NCI-H510A treated with DMSO at 0.1 percent for 48 hours (cell line): Measurements from ENCODE around the gene ABCA9.
"Not testable (repeated sequence)": the region's sequence is repeated elsewhere in the genome, so short reads cannot be mapped to it uniquely, and the experiment has no call there.

ENCODE experiments used
- DNase-seq: peaks from one replicate; lab custom pipeline; 2025; lab: John Stamatoyannopoulos, UW

Gene ABCA9

DNA sequence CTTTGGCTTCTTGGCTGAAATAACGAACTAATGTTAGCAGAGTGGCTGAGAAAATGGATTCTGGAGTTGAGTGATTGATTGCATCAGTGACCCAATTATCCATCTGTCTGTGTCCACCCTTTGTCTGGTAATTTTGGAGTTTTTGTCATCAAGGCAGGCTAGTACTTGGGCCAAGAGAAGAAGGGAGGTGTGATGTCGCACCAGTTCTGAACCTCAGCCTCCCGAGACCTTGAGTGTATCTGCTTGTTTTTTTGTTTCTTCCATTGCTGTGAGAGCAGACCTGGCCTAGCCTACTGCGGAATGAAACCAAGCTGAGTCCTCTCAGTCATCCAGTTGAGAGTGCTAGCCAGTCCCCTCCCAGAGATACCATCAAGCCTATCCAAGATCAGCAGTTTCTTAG lies 110.0 kb downstream of the ABCA9 start:
- DNase-seq, result no peak

GRCh38 chr17:68947868-68948267 lies 112.9 kb downstream of the ABCA9 start:
- DNase-seq, result not testable (repeated sequence)

DNA sequence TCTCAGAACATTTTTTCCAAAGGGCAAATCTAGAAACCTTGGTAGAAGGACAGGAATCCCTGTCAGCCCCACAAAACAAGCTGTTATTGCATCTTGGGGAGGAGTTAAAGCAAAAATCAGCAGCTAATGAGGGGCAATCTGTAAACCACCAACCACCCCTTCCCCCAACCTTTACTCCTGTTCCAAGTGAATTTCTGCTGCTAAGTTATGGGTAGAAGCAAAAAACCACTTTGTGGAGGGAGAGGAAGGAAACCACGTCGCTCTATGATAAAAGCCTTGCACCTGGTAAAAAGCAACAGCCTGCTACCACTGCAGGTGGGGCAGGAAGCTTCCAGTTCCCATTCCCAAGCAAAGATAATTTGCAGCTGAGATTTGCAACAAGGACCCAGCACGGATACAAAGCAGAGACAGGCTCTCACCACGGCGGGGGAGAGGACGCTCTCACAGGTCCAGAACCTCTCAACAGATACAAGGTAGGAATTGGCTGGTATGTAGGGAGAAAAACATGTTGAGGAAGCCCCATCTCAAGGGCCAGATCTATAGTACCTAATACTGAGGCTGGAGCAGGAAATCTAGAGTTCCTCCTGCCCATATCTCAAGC lies 116.2 kb downstream of the ABCA9 start:
- DNase-seq, result no peak

DNA sequence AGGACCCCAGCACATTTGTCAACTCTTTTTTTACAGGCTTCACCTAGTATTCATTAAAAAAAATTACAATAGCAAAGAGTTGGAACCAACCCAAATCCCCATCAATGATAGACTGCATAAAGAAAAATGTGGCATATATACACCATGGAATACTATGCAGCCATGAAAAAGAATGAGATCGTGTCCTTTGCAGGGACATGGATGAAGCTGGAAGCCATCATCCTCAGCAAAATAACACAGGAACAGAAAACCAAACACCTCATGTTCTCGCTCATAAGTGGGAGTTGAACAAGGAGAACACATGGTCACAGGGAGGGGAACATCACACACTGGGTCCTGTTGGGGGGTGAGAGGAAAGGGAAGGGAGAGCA lies 116.9 kb downstream of the ABCA9 start:
- DNase-seq, result not testable (repeated sequence)

DNA sequence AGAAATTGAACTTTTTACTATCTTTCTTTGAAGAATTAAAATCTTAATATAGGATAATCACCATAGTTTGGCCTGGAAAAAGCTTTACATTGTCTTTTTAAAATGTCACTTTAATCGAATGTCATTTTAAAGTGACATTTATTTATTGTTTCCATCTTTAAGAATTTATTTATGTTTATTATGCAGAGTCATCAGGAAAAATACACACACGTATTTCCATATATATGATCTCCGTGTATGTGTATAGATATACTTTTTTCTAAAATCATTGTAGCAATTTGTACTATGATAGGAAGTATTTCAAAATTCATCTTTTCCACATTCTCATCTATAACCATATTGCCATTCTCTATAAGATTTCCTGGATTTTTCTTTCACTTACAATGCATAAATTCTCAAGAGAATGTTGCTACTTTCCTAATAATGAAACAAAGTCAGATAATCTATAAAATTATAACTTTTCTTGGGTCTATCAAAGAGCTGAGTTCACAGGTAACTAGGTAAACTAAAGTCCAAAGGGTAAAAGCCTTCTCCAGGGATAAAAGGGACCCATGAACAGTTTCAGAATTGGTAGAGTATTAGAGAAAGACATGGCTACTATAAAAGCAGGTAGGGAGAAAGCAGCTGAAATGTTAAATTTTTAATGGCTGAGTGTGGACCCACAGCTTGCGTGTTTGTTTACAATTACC lies 117.5 kb downstream of the ABCA9 start:
- DNase-seq, result no peak

DNA sequence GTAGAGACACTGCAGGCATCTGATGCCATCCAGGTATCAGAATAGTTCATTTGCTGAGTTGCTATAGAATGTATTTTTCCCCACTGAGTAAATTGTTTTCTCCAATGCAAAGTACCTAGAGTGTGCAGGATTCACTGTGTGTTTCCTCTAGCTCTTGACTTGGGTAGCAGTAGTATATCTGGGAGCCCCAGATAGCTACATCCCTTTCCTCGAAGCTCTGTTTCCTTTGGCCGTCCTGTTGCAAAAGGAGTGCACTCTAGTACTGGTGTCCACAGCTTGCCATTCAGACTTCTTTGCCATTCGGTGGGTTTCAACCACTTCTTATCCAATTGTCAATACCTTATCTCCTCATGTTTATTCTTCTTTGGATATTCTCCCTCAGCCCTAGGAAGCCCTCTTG lies 118.3 kb downstream of the ABCA9 start:
- no peak for DNase-seq

DNA sequence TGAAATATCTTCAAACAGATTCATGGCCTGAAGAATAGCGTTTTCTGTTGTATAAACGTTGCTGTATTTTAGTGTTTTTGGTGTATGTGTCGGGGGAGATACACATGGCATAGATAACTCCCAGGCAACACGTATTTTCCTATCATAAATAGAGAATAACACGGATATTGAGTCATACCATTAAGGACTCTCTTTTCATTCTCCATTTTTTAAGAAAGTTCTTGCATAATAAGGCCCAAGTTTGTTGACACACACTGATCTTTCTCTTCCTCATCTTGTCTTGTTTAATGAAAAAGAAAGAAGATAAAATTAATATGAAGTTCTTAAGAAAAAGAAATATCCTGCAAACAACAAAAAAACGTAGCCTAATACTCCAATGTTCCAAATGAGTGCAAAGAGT lies 119.0 kb downstream of the ABCA9 start:
- DNase-seq, result no peak

- no peak for DNase-seq
Observed at GRCh38 chr17:68939195-68939594, 121.5 kb downstream of the ABCA9 start.

GRCh38 chr17:68937890-68938514 lies 122.7 kb downstream of the ABCA9 start:
- no peak for DNase-seq

DNA sequence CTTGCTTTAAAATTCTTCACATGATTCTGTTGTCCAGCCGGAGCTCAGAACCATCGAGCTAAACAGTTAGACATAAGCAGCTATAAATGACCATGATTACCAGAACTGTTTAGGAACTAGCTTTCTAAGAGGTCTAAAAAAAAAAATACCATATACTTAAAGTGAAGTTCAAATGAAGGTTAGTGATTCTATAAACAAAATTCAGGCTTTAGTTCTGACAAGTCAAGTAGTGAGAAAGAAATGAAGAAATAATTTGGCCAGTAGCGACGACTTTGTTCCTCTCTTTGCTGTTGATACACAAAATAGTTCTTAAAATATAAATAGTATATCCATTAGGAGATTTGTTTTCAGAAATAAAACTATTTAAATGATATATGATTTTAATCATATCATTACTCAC lies 133.2 kb downstream of the ABCA9 start:
- no peak for DNase-seq

GRCh38 chr17:68924793-68925720 lies 135.7 kb downstream of the ABCA9 start:
- no peak for DNase-seq
